Coronary artery (tissue), 2 donors: Measurements from ENCODE around the gene MRPL54.
A peak's percentile ranks its signal among the peaks of the same experiment; 100 is the strongest.

Experiments used
- DNase-seq: peaks from one replicate; pipeline ENCODE4 v3.0.0-alpha.2; 2017; ENCODE audit warnings: low spot score
- H3K27ac ChIP-seq, 2 donors: fragments of 200-600 bp; sonication (generic); one replicate each; pipeline ENCODE4 v1.5.1; 2016 to 2019
- H3K4me3 ChIP-seq: fragments of 200-600 bp; sonication (generic); 2 replicates; pipeline ENCODE4 v1.5.1; 2016; ENCODE audit warnings: mild to moderate bottlenecking, moderate library complexity
- CTCF ChIP-seq: fragments of 200-600 bp; sonication (generic); IDR thresholded peaks from one replicate; pipeline ENCODE4 v1.5.1; 2019; ENCODE audit warnings: antibody characterized with exemption

MRPL54 gene

GRCh38 chr19:3770136-3770999, 7.9 kb downstream of the MRPL54 start:
- Histone ChIP-seq H3K27ac (no peak overlapping the region), H3K4me3 (no peak overlapping the region)
- TF ChIP-seq CTCF: no peak
- no peak for DNase-seq

GRCh38 chr19:3771000-3771905, 8.8 kb downstream of the MRPL54 start:
- TF ChIP-seq CTCF: no peak
- no peak overlapping the region for H3K4me3 ChIP-seq
- no peak for DNase-seq
- no peak overlapping the region for H3K27ac ChIP-seq

- TF ChIP-seq CTCF: no peak
- H3K4me3 ChIP-seq: no peak within 1 kb of the TSS
Measured at GRCh38 chr19:3771906-3772455, 9.5 kb downstream of the MRPL54 start, which contains the start of gene RAX2. Gene RAX2 (minus strand): TSS chr19:3772228. CDS start chr19:3771742, 486 bp downstream.

GRCh38 chr19:3773814-3774515, 11.5 kb downstream of the MRPL54 start:
- no peak for DNase-seq
- Histone ChIP-seq H3K27ac (no peak overlapping the region), H3K4me3 (no peak overlapping the region)
- no peak for TF ChIP-seq CTCF

More at GRCh38 chr19:3771906-3772455, 9.5 kb downstream of the MRPL54 start, which contains the start of gene RAX2:
- no peak for DNase-seq
- H3K27ac ChIP-seq: no peak within 1 kb of the TSS

GRCh38 chr19:3774621-3775373, 12.3 kb downstream of the MRPL54 start:
- peak; percentile 63 for DNase-seq
- Histone ChIP-seq H3K4me3 (no peak overlapping the region), H3K27ac (no peak overlapping the region)
- TF ChIP-seq CTCF: no peak

- Histone ChIP-seq H3K27ac (no peak overlapping the region), H3K4me3 (no peak overlapping the region)
- no peak for TF ChIP-seq CTCF
- no peak for DNase-seq
Measured at GRCh38 chr19:3775374-3775711, 12.9 kb downstream of the MRPL54 start.
